ENCODE measurements around the gene NOS1AP.
"Not testable (repeated sequence)": the region's sequence is repeated elsewhere in the genome, so short reads cannot be mapped to it uniquely, and the experiment has no call there.

The NOS1AP gene

GRCh38 chr1:162173607-162174006 lies 104.1 kb downstream of the NOS1AP start:
- not testable (repeated sequence) for DNase-seq

- not testable (repeated sequence) for DNase-seq
Observed at GRCh38 chr1:162174027-162174426, 104.5 kb downstream of the NOS1AP start.

- DNase-seq = no peak
Observed at GRCh38 chr1:162175379-162176081, 106.0 kb downstream of the NOS1AP start.

- no peak for DNase-seq
Observed at GRCh38 chr1:162177126-162177525, 107.6 kb downstream of the NOS1AP start.

GRCh38 chr1:162178432-162178831 lies 108.9 kb downstream of the NOS1AP start:
- DNase-seq = no peak

- no peak for DNase-seq
Observed at GRCh38 chr1:162179121-162179520, 109.6 kb downstream of the NOS1AP start.

- DNase-seq = no peak
Observed at GRCh38 chr1:162180813-162181212, 111.3 kb downstream of the NOS1AP start.

- no peak for DNase-seq
Observed at GRCh38 chr1:162182090-162182489, 112.6 kb downstream of the NOS1AP start.

- no peak for DNase-seq
Observed at GRCh38 chr1:162185314-162186025, 116.0 kb downstream of the NOS1AP start.

GRCh38 chr1:162186026-162186374 lies 116.5 kb downstream of the NOS1AP start:
- no peak for DNase-seq

- no peak for DNase-seq
Observed at GRCh38 chr1:162186406-162186805, 116.9 kb downstream of the NOS1AP start.

- no peak for DNase-seq
Observed at GRCh38 chr1:162187687-162188276, 118.3 kb downstream of the NOS1AP start.

GRCh38 chr1:162189345-162189744 lies 119.9 kb downstream of the NOS1AP start:
- DNase-seq = no peak

GRCh38 chr1:162191396-162192305 lies 122.2 kb downstream of the NOS1AP start:
- no peak for DNase-seq

- DNase-seq = no peak
Observed at GRCh38 chr1:162192306-162192678, 122.8 kb downstream of the NOS1AP start.

- DNase-seq = no peak
Observed at GRCh38 chr1:162192763-162193162, 123.3 kb downstream of the NOS1AP start.

- DNase-seq = no peak
Observed at GRCh38 chr1:162193221-162193620, 123.7 kb downstream of the NOS1AP start.

GRCh38 chr1:162193815-162194214 lies 124.3 kb downstream of the NOS1AP start:
- no peak for DNase-seq

GRCh38 chr1:162195567-162195966 lies 126.1 kb downstream of the NOS1AP start:
- DNase-seq = no peak

- no peak for DNase-seq
Observed at GRCh38 chr1:162196387-162196786, 126.9 kb downstream of the NOS1AP start.

GRCh38 chr1:162197041-162197531 lies 127.6 kb downstream of the NOS1AP start:
- DNase-seq = no peak

GRCh38 chr1:162197615-162198421 lies 128.3 kb downstream of the NOS1AP start:
- DNase-seq = no peak
